Stimulated activated CD8-positive, alpha-beta memory T cell treated with anti-CD3 and anti-CD28 coated beads, Interleukin-12 subunit alpha, Interleukin-12 subunit beta, amount 100 ng/mL, for 1 hour (primary cell): ENCODE results near the gene DCLK2.

Source experiments
- DNase-seq: peaks from one replicate; pipeline ENCODE4 v3.0.0-alpha.2; 2020; ENCODE audit warnings: low read depth

Gene DCLK2

DNA sequence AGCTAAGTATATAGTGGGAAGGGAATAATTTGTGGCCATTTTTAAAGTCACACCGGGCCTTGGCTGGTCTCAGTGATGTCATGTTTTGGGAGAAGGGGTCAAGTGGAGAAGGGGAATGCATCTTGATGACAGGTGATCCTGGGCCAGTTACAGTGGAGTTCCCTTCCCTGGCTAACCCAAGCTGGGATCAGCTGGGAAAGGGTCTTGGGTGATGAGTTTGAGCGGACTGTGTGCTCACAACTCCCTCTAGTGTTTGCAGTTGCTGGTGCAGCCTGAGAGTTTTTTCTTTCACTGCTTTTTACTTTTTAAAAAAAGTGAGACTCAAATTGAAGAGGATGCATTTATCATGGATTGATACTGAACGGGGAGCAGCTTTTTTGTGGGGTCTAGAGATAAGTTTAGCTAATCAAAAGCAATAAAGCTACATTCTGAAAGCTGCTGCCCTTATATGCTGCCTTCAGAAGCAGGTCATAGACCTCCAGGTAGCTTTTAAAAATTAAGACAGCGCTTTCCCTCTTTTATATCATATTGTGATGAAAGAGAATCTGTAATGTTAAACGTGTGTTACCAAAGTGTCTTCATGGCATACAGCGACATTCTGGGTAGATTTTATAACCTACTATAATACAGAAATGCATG lies 164.7 kb downstream of the DCLK2 start:
- no peak for DNase-seq

DNA sequence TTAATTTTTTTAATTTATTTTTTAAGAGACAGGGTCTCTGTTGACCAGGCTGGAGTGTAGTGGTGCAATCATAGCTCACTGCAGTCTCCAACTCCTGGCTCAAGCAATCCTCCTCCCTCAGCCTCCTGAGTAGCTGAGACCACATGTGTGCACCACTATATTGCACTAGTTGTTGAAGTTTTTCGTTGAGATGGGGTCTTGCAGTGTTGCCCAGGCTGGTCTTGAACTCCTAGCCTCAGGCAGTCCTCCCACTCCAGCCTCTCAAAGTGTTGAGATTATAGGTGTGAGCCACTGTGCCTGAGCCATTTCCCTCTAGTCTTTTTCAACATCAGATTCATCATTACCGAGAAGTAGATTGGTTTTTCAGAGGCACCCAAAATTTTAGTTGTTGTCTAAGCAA lies 165.7 kb downstream of the DCLK2 start:
- DNase-seq, result no peak

GRCh38 chr4:150244600-150244999 lies 166.4 kb downstream of the DCLK2 start:
- no peak for DNase-seq

DNA sequence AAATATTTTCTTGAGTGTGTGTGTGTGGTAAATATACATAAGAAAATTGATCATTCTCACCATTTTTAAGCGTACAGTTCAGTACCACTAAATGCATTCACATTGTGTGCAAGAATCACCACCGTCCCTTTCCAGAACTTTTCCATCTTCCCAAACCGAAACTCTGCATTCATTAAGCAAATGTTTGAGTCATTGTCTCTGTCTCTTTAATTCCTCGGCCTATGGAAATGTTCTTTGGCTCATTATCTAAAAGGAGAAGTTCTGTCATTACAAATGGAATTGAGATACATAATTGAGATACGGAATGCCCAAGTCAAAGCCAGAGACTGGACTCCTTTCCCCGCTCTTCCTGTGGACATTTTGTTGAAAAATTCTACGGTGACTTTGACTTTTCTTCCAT lies 168.9 kb downstream of the DCLK2 start:
- no peak for DNase-seq

DNA sequence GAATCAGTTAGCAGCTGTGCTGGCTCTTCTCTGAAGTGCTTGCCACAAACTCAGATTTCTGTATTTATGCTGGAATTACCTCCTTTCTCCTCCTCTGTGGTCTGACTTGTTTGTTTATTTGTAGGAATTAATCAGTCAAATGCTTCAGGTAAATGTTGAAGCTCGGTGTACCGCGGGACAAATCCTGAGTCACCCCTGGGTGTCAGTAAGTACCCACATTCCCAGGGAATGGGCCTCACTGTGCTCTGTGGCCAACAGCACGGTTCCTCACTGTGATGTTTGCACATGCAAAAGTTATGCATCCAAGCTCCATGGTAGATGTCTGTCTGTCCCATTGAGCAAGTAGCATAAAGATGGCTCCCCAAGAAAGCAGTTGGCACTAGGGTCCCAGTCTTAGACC lies 169.9 kb downstream of the DCLK2 start:
- no peak for DNase-seq

DNA sequence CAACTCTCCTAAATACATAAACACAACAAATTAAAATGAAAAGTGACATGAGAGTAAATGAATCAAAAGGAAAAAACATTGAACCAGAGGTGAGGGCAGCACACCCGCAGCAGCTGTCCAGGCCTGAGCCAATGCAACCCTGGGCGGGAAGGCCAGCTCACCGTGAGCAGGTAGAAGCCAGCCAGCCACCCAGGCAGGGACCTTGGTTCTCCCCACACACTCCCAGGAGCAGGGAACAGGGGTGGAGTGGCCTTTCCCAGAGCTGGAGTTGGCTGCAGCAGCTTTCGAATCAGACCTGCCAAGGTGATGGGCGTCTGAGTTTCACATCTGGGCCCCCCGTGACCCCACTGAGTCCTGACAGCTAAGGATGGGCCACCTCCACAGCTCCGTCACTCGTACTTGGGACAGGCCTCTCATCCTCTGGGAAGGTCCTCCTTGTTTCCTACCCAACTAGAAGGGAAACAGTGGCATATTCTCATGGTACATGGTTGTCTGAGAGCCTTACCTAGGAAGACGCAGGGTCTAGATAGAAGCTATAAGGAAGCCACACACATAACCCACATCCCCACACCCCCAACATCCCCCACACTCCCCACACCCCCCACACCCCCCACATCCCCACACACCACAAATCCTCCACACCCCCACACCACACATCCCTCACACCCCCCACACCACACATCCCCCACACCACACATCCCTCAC lies 172.2 kb downstream of the DCLK2 start:
- no peak for DNase-seq

DNA sequence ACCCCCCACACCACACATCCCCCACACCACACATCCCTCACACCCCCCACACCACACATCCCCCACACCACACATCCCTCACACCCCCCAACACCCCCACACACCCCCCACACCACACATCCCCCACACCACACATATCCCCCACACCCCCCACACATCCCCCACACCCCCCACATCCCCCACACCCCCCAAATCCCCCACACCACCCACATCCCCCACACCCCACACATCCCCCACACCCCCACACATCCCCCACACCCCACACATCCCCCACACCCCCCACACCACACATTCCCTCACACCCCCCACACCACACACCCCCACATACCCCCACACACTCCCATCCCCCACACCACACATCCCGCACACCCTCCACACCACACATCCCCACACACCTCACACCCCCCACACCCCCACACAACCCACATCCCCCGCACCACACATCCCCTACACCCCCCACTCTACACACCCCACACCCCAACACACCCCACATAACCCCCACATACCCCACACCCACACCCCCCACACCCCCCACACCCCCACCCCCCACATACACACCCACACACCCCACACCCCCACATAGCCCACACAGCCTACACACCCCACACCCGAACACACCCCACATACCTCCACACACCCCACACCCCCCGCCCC lies 172.9 kb downstream of the DCLK2 start:
- DNase-seq, result no peak

DNA sequence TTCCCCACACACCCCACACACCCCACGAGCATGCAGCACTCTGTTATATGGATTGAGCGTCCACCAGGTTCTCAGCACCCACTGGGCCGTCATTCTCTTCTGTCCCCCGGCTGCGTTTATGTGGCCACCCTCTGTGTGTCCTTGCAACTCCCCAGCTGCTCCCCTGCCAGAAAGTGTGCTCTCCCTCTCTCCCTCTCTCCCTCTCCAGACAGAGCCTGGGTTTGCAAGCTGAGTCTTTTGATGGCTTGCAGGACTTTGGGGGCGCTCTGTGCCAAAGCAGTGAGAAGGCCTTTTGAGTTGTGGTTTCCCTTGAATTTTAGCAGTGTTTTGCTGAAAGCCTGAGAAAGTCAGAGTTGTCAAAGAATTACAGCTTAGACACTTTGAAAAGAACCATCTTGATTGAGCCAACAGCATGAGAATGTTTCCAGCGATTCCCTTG lies 173.5 kb downstream of the DCLK2 start:
- DNase-seq, result no peak

- no peak for DNase-seq
Observed at GRCh38 chr4:150252306-150252705, 174.1 kb downstream of the DCLK2 start.

- DNase-seq, result no peak
Observed at GRCh38 chr4:150252741-150253140, 174.5 kb downstream of the DCLK2 start.

GRCh38 chr4:150253416-150253815 lies 175.2 kb downstream of the DCLK2 start:
- DNase-seq, result no peak

- DNase-seq, result no peak
Observed at GRCh38 chr4:150253965-150254630, 175.9 kb downstream of the DCLK2 start.

- no peak for DNase-seq
Observed at GRCh38 chr4:150255610-150256224, 177.5 kb downstream of the DCLK2 start.

DNA sequence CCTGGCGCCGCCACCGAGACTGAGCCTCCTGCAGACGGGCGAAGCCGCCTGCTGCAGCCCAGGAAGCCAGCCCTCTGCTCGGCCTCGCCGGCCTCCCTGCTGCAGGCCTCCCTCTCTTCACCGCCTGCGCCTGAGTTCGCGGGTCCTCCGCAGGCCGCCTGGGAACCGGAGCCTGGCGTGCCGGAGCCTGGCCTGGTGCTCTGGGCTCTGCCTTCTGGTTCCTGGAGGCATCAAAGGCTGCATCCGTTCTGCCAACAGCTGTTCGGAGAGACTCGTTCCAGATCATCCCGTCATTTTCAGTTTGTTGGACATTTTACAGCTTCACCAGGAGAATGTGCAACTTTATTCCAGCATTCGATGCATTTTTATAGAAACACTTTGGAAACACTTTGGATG lies 178.0 kb downstream of the DCLK2 start:
- no peak for DNase-seq

DNA sequence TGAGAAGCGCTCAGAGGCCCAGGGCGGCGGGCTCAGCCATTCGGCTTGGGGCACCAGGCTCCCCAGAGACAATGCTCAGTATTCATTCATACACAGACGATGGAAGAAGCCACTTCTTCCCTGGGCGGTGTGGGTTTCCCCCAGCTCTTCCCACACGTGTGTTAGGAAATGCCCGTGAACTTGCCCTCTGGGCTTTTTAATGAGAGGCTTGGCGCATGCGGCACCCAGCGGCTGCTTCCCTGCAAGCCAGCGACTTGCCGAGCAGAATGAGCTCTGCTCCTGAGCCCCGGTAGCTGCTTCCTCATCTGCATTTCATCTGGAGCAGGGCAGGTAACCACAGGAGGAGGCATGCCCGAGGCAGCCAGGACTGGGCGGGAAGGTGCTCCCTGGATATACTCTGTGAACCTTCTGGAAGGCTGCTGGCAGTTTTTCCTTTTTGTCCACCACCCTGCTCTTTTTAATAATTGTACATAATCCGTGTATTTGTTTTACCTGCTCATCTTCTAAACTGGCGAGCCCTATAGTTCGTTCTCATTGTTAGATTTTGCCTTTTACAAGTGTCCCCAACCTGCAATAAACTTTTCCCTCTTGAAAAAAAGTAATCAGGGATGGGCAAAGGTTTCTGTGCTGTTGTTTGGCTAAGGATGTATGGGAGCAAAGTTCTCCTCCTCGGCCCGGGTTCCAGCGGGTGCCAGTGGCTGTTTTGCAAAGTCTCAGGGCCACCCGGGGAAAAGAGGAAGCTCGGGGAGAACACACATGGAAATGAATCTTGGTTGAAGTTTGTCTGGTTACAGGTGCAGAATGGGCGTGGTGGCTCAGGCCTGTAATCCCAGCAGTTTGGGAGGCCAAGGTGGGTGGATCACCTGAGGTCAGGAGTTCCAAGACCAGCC lies 178.8 kb downstream of the DCLK2 start:
- DNase-seq, result no peak

DNA sequence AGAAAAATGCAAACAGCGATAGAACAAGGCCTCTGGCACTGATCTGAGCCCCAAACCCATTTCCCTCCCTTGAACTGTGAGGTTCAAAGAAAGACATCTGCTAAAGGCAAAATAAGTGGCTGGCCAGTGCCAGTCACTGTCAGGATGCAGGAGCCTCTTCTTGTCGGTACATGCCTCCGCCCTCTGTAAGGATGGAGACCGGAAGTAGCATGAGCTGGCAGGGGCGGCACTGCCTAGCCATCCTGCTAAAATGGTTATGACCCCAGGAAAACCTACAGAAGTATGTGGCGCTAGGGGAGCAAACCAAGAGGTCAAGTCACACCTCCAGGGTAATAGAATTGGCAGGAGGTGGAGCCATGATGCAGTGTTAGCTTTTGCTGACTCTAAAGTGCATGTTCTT lies 180.3 kb downstream of the DCLK2 start:
- no peak for DNase-seq

DNA sequence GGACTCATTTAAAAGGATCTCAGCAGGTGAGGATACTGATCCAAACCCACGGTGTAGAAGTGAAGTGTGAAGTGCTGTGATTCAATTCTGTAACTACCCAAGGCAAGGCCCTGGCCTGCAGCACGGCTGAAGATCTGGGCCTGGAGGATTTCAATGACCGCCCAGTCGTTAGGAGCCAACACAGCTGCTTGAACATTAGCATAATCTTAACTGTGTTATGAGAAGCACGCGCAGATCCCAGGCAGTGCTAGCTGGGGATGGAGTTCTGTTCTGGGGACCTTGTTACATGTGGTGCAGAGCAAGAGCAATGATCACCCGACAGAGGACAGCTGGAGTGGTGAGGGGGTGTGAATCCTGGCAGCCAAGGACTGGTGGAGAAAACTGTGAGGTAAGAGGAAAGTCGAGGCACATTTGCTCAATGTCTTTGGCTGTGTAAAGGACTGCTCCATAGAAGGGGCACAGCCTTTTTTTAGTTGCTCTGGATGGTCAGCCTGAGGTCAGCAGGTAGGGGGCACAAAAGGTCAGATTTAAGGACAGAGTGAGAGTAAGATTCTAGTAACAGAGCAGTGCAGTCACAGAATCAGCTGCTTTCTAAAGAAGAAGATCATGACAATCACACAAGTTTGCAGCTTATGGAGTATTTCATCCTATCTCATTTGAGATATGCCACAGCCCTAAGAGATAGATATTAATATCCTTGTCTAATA lies 181.8 kb downstream of the DCLK2 start:
- no peak for DNase-seq

- no peak for DNase-seq
Observed at GRCh38 chr4:150261571-150261970, 183.3 kb downstream of the DCLK2 start.

GRCh38 chr4:150262611-150263010 lies 184.4 kb downstream of the DCLK2 start:
- no peak for DNase-seq

DNA sequence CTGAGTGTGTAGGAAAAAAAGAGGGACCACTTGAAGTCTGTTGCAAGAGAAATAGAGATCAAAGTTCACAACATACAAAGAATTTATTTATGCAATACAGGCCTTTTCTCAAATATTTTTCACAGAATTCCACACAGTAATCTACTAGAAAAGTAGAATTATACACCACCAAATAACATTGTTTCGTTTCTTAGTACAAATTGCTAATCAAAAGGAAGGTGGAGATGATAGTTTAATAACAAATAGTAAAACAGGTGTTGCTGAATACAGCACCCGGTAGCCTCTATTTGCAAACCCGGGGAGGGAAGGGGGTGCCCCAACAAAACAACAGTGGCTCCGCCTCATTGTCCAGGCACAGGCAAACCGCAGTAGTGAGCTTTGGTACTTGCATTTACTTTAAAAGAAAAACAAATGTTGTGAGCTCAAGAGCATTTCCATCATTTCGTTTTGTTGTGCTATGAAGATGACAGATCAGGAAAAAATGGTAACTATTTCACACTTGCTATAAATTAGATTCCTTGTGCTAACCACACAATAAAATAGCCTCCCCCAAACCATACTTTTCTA lies 186.4 kb downstream of the DCLK2 start:
- no peak for DNase-seq
